IPS-18a (cell line): ENCODE results near the gene PRKCZ.
"Not testable (repeated sequence)": the region's sequence is repeated elsewhere in the genome, so short reads cannot be mapped to it uniquely, and the experiment has no call there.

ENCODE experiments used
- H3K27ac ChIP-seq: one replicate; pipeline ENCODE4 v1.5.1; 2013; ENCODE audit warnings: low read length
- H3K27me3 ChIP-seq: one replicate; pipeline ENCODE4 v1.6.1; 2013; ENCODE audit warnings: mild to moderate bottlenecking, low read length; ENCODE audit not compliant: control insufficient read depth, insufficient read depth
- H3K36me3 ChIP-seq: one replicate; pipeline ENCODE4 v1.6.1; 2013; ENCODE audit warnings: low read depth, low read length; ENCODE audit not compliant: control insufficient read depth
- H3K4me1 ChIP-seq: one replicate; pipeline ENCODE4 v1.6.1; 2013; ENCODE audit warnings: low read depth, low read length; ENCODE audit not compliant: control insufficient read depth
- H3K4me3 ChIP-seq: one replicate; pipeline ENCODE4 v1.5.1; 2013; ENCODE audit warnings: low read length
- H3K9ac ChIP-seq: one replicate; pipeline ENCODE4 v1.6.1; 2013; ENCODE audit warnings: mild to moderate bottlenecking, low read length, moderate library complexity
- H3K9me3 ChIP-seq: one replicate; pipeline ENCODE4 v1.6.1; 2013; ENCODE audit warnings: low read depth, low read length; ENCODE audit not compliant: control insufficient read depth

Gene PRKCZ

DNA sequence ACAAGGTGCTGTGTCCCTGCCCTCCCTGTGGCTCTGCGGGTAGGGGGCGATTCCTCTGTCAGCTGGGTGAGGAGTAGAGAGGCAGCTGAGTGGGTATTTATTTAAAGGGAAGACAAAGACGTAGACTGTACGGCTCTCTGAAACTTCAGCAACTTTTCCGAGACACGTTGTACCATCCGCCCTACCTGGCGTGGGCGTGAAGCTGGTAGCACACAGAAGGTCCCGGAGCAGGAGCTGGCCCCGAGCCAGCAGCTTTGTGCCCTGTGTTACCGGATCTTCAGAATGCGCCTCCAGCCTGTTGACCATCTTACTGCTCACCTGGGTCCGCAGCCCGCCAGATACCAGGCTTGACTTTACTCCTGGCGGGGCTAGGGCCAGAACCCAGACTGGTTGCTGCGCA lies 34.9 kb downstream of the PRKCZ start:
- H3K9me3 ChIP-seq, result no peaks in the 10 kb centered on the region
- H3K4me3 ChIP-seq, result no peak overlapping the region
- no peaks in the 10 kb centered on the region for H3K36me3 ChIP-seq
- no peaks in the 10 kb centered on the region for H3K27me3 ChIP-seq
- no peaks in the 10 kb centered on the region for H3K4me1 ChIP-seq
- no peak overlapping the region for H3K9ac ChIP-seq
- H3K27ac ChIP-seq, result no peak overlapping the region

DNA sequence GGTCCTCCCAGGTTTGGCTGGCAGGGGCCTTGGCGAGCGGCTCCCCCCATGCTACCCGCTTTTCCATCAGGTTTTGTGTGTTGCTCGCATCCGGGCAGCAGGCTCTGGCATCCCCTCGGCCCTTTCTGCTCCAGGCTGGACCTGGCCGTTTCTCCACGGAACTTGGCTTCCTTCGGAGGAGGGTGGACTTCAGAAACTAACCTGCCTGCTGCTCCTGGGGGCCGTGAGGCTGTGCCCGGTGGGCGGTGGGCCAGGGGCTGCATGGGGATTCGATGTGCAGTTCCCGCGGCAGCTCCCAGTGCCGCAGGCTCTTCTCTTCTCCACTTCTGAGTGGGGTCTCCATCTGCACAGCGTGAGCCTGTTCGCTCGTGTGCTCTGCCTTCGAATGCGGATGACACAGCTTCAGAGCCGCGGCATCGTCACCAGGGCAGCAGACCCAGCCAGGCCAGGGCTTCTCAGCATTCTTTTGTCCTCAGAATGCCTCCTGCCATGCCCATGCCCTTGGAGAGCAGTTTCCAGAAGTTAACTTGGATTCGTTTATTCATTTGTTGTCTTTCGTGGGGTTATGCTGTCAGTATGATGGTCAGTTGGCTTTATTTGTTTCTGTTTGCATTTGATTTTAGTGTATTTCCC lies 36.4 kb downstream of the PRKCZ start:
- no peaks in the 10 kb centered on the region for H3K9me3 ChIP-seq
- H3K27me3 ChIP-seq, result no peaks in the 10 kb centered on the region
- no peak overlapping the region for H3K27ac ChIP-seq
- no peak overlapping the region for H3K4me3 ChIP-seq
- H3K36me3 ChIP-seq, result no peaks in the 10 kb centered on the region
- no peak overlapping the region for H3K9ac ChIP-seq
- H3K4me1 ChIP-seq, result no peaks in the 10 kb centered on the region

DNA sequence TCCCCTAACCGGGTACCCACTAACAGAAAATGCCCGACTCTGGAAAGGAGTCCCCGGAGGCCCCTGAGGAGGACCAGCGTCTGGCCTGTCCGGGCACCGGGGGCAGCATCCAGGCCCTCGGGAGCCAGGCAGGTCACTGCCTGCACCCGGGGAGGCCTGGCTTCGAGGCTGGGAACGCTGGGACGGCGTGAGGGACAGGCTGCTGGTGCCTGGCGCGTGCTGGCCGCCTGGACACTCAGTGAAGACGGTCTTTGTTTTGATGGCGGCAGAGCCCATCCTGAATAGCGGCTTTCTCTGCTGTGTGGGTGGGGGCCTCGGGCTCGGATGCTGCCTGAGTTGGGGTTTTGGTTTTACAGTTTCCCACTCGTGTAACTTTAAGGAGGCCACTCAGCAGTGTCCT lies 37.6 kb downstream of the PRKCZ start:
- Histone ChIP-seq H3K4me3 (no peak overlapping the region), H3K27ac (no peak overlapping the region), H3K9me3 (no peaks in the 10 kb centered on the region), H3K4me1 (peaks cover 4% of the 10 kb centered on the region), H3K36me3 (no peaks in the 10 kb centered on the region), H3K9ac (no peak overlapping the region), H3K27me3 (no peaks in the 10 kb centered on the region)

GRCh38 chr1:2088458-2088857 lies 38.2 kb downstream of the PRKCZ start:
- Histone ChIP-seq H3K36me3 (no peaks in the 10 kb centered on the region), H3K9me3 (no peaks in the 10 kb centered on the region), H3K27me3 (no peaks in the 10 kb centered on the region), H3K27ac (no peak overlapping the region), H3K4me1 (peaks cover 4% of the 10 kb centered on the region), H3K9ac (no peak overlapping the region), H3K4me3 (no peak overlapping the region)

GRCh38 chr1:2089051-2089450 lies 38.8 kb downstream of the PRKCZ start:
- H3K9ac ChIP-seq, result no peak overlapping the region
- H3K36me3 ChIP-seq, result no peaks in the 10 kb centered on the region
- H3K27me3 ChIP-seq, result no peaks in the 10 kb centered on the region
- no peaks in the 10 kb centered on the region for H3K9me3 ChIP-seq
- H3K4me1 ChIP-seq, result peaks cover 4% of the 10 kb centered on the region
- no peak overlapping the region for H3K4me3 ChIP-seq
- no peak overlapping the region for H3K27ac ChIP-seq

DNA sequence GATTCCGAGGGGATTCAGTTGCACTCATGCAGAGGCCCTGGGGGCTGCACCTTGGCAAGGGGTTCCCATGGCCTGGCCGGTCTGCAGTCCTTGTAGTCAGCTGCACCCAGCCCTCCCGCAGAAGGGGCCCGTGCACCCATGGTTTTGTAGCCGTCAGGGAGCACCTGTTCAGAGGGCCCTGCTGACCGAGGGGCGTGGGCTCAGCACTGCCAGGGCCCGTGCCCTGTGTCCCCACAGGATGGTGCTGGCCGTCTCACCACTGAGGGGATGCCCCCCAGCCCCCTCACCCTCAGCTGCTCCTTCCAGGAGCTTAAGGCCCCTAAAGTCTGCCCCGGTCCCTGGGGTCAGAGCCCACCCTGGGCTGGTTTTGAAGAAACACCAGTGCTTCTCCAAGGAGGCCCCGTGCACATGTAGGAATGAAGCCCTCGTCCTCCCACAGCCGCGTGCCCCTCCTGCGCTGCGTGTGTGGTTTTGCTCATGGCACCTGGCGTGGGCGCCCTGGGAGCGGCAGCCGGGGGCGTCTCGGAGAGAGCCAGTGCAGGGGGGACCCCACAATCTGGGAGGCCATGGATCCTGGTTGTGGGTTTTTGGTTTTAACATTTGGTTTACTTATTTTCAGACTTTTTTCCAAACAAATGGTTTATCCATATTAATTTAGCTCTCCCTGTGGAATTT lies 40.1 kb downstream of the PRKCZ start:
- peaks cover 4% of the 10 kb centered on the region for H3K4me1 ChIP-seq
- no peaks in the 10 kb centered on the region for H3K9me3 ChIP-seq
- no peak overlapping the region for H3K4me3 ChIP-seq
- no peak overlapping the region for H3K27ac ChIP-seq
- H3K36me3 ChIP-seq, result no peaks in the 10 kb centered on the region
- H3K9ac ChIP-seq, result no peak overlapping the region
- no peaks in the 10 kb centered on the region for H3K27me3 ChIP-seq

DNA sequence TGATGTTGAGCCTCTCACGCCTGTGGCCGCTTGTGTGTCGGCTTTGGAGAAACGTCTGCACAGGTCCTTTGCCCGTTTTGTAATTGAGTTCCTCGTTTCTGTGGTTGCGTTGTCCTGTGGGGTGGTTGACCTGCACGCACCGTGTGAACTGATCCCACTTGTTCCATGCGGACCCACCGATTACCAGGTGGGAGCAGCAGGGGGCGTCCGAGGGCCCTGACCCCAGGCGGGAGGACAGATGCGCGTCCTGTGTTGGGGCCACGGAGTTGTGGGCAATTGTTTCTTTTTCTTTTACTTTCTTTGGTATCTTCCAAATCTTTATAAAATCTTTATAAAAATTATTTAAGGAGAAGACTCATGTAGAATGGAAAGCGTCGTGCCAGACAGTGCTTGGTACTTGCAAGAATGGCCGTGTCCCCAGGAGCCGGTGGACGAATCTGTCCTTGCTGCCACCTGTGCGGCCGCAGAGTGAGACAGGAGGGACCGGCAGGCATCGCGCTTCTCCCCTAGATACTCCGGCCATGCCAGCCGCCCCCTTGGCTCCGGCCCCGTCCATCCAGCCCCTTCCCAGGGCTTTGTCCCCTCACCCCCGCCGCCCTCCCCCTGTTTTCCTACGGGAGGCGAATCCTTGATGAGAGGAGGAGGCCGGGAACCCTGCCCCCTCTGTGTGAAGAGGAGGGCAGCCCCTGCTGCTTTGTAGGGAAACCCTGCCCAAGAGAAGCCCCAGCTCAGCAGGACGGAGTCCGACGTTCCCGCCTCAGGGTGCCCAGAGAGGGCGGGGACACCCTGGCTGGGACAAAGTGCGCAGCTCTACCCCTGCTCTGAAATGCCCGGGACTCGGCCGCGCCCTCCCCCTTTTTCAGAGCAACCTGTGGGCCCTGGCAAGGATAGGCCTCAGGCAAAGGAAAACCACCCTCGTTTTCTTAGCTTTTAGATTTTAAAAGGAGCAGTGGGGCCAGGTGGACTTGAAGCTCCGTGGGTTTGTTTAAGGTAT lies 41.7 kb downstream of the PRKCZ start:
- H3K9ac ChIP-seq, result no peak overlapping the region
- H3K27ac ChIP-seq, result no peak overlapping the region
- no peaks in the 10 kb centered on the region for H3K36me3 ChIP-seq
- H3K27me3 ChIP-seq, result no peaks in the 10 kb centered on the region
- no peak overlapping the region for H3K4me3 ChIP-seq
- H3K9me3 ChIP-seq, result no peaks in the 10 kb centered on the region
- H3K4me1 ChIP-seq, result peaks cover 4% of the 10 kb centered on the region

DNA sequence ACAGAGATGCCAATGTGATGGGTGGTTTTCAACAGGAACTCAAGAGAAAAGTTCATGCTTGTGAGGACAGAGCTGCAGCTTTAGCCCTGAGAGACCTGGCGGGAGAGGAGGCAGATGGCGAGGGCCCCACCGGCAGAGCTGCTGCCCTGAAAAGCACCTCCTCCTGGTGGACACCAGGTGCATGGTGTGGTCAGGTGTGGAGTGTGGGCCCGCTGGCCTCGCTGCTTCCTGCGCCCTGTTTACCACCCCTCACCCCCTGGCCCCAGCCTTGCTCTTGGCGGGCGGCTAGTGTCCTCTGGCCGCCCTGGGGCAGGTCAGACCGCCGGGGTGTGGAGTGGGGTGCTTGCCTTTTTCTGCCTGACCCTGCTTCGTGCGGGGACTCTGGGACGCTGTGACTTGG lies 42.8 kb downstream of the PRKCZ start:
- Histone ChIP-seq H3K4me3 (no peak overlapping the region), H3K9me3 (no peaks in the 10 kb centered on the region), H3K9ac (no peak overlapping the region), H3K36me3 (no peaks in the 10 kb centered on the region), H3K27ac (no peak overlapping the region), H3K4me1 (peaks cover 4% of the 10 kb centered on the region), H3K27me3 (no peaks in the 10 kb centered on the region)

DNA sequence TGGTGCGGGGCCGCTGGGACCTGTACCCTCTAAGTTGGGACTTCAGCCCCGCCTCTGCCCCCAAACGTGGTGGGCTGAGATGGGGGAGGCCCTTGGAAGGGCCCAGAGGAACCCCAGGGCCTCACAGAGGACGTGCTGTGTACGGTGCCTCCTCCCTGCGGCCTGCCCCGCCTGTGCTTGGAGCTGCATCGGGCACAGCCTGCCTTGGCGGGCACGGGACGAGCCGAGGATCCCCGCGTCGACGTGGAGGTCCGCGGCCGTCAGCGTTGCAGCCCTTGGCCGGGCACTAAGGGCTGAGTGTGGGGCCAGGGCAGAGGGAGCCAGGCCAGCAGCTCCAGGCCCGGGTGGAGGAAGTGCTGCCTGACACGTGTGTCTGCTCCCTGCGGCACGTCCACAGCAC lies 43.4 kb downstream of the PRKCZ start:
- Histone ChIP-seq H3K27me3 (no peaks in the 10 kb centered on the region), H3K4me1 (peaks cover 4% of the 10 kb centered on the region), H3K9ac (no peak overlapping the region), H3K27ac (no peak overlapping the region), H3K4me3 (no peak overlapping the region), H3K9me3 (no peaks in the 10 kb centered on the region), H3K36me3 (no peaks in the 10 kb centered on the region)

- not testable (repeated sequence) for H3K4me3 ChIP-seq, H3K9ac ChIP-seq, H3K27me3 ChIP-seq, H3K9me3 ChIP-seq, H3K36me3 ChIP-seq, H3K4me1 ChIP-seq, H3K27ac ChIP-seq
These were observed 44.3 kb downstream of the PRKCZ start for GRCh38 chr1:2094269-2095158.

- no peaks in the 10 kb centered on the region for H3K27me3 ChIP-seq
- H3K4me3 ChIP-seq, result no peak overlapping the region
- H3K9me3 ChIP-seq, result no peaks in the 10 kb centered on the region
- peaks cover 4% of the 10 kb centered on the region for H3K4me1 ChIP-seq
- no peak overlapping the region for H3K27ac ChIP-seq
- no peaks in the 10 kb centered on the region for H3K36me3 ChIP-seq
- no peak overlapping the region for H3K9ac ChIP-seq
These were observed 45.2 kb downstream of the PRKCZ start for GRCh38 chr1:2095394-2095793.
